ENCODE results near the gene PPP1R9A. TPM values are rescaled to one million over a fixed set of nuclear protein-coding genes. Genes with fewer than 3 reads are reported as not detected.

PPP1R9A gene
- polyA plus RNA-seq, 3 donors: not detected

DNA sequence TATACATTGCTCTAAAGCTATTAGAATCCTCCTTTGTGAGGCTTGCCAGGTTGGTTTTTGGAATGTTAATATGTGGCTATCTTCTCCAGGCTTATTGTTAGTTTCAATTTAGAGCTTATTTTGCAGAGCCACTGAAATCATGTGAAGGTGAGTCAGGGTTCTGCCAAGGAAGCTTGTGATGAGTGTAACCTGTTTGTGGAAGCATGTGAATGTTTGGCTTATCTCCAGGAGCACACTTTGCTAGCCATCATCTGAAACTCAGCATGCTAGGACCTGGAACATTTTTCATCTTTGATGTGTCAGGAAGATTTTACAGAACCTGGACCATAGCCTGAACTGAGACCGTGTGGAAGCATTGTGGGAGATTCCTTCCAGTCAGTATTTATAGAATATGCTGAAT lies 197.3 kb downstream of the PPP1R9A start:
- TF ChIP-seq, protein P1, sequence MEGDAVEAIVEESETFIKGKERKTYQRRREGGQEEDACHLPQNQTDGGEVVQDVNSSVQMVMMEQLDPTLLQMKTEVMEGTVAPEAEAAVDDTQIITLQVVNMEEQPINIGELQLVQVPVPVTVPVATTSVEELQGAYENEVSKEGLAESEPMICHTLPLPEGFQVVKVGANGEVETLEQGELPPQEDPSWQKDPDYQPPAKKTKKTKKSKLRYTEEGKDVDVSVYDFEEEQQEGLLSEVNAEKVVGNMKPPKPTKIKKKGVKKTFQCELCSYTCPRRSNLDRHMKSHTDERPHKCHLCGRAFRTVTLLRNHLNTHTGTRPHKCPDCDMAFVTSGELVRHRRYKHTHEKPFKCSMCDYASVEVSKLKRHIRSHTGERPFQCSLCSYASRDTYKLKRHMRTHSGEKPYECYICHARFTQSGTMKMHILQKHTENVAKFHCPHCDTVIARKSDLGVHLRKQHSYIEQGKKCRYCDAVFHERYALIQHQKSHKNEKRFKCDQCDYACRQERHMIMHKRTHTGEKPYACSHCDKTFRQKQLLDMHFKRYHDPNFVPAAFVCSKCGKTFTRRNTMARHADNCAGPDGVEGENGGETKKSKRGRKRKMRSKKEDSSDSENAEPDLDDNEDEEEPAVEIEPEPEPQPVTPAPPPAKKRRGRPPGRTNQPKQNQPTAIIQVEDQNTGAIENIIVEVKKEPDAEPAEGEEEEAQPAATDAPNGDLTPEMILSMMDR (IDR thresholded peaks at IDR 0.05): no peak
- Histone ChIP-seq H3K79me2 (ENCODE audit: insufficient read depth, low read length) (no peaks in the 10 kb centered on the region), H3K36me3 (replicated peaks in 1 of 2; ENCODE audit: control insufficient read depth in 1 of 2, insufficient read depth in 2 of 2, low read length in 2 of 2) (no peaks in the 10 kb centered on the region), H3K4me3 (replicated peaks in 1 of 3; ENCODE audit: low read depth in 2 of 3, low read length in 3 of 3) (no peak overlapping the region), H3K9ac (ENCODE audit: insufficient read depth, low read length, poor library complexity, severe bottlenecking) (no peak overlapping the region), H4K20me1 (ENCODE audit: insufficient read depth, low read length) (no peaks in the 10 kb centered on the region), H3K27ac (ENCODE audit: low read depth in 1 of 2, low read length in 2 of 2) (no peak overlapping the region), H3K4me2 (replicated peaks; ENCODE audit: extremely low read depth, low read length, poor library complexity, severe bottlenecking) (no peak overlapping the region), H3K4me1 (ENCODE audit: control insufficient read depth in 1 of 2, insufficient read depth in 2 of 2, low read length in 2 of 2) (no peaks in the 10 kb centered on the region), H3K27me3 (ENCODE audit: control insufficient read depth in 2 of 2, insufficient read depth in 2 of 2, low read length in 2 of 2) (no peaks in the 10 kb centered on the region), H3K9me3 (replicated peaks in 1 of 2; ENCODE audit: control insufficient read depth in 1 of 2, insufficient read depth in 1 of 2, low read length in 2 of 2) (no peaks in the 10 kb centered on the region), H2AFZ (ENCODE audit: insufficient read depth, low read depth, low read length, poor library complexity, severe bottlenecking) (no peak overlapping the region)
- no CpG with 5 or more reads among the region's 1 CpG for WGBS (ENCODE audit: insufficient coverage)
- no peak for DNase-seq
- no peak overlapping the region for H3K4me3 Mint-ChIP-seq
- peaks cover 0 to 8% (median 3%) of the 10 kb centered on the region in 7 donors for H3K9me3 Mint-ChIP-seq
- intact Hi-C loops (cut with micrococcal nuclease): no loop called here
- no peak overlapping the region for H3K27ac Mint-ChIP-seq
- peaks cover 0 to 2% (median 0%) of the 10 kb centered on the region in 3 donors for H3K27me3 Mint-ChIP-seq (ENCODE audit: low read depth in 3 of 3)
- H3K36me3 Mint-ChIP-seq: no peaks in the 10 kb centered on the region
- peaks cover 18% of the 10 kb centered on the region for H3K4me1 Mint-ChIP-seq

DNA sequence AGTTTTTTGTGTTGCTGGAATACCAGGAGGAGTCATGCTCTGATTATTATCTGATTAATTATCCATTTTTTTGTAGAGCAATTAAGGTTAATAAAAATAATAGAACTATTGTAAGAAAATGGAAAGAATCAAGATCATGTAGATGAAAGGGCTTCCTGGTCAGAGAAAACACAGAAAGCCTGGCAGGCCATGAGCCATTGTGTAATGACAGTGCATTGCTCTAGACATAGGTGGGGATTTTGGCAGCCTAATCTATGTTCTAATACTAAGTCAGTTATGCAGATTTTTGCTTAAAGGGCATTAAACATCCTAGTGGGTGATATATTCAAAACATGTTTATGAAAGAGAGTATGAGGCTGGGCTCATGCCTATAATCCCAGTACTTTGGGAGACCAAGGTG lies 198.2 kb downstream of the PPP1R9A start:
- no peaks in the 10 kb centered on the region for H3K36me3 Mint-ChIP-seq
- H3K36me3 ChIP-seq (replicated peaks in 1 of 2; ENCODE audit: control insufficient read depth in 1 of 2, insufficient read depth in 2 of 2, low read length in 2 of 2): no peaks in the 10 kb centered on the region

More for the DNA sequence above, 198.2 kb downstream of the PPP1R9A start:
- Mint-ChIP-seq H3K27ac (no peak overlapping the region), H3K9me3 (peaks cover 0 to 8% (median 3%) of the 10 kb centered on the region in 7 donors), H3K4me3 (no peak overlapping the region), H3K4me1 (peaks cover 18% of the 10 kb centered on the region), H3K27me3 (ENCODE audit: low read depth in 3 of 3) (peaks cover 0 to 2% (median 0%) of the 10 kb centered on the region in 3 donors)
- TF ChIP-seq, protein P1 (IDR thresholded peaks at IDR 0.05): no peak
- Histone ChIP-seq H4K20me1 (ENCODE audit: insufficient read depth, low read length) (no peaks in the 10 kb centered on the region), H3K9me3 (replicated peaks in 1 of 2; ENCODE audit: control insufficient read depth in 1 of 2, insufficient read depth in 1 of 2, low read length in 2 of 2) (no peaks in the 10 kb centered on the region), H3K4me1 (ENCODE audit: control insufficient read depth in 1 of 2, insufficient read depth in 2 of 2, low read length in 2 of 2) (no peaks in the 10 kb centered on the region), H3K27ac (ENCODE audit: low read depth in 1 of 2, low read length in 2 of 2) (no peak overlapping the region), H3K79me2 (ENCODE audit: insufficient read depth, low read length) (no peaks in the 10 kb centered on the region), H3K4me3 (replicated peaks in 1 of 3; ENCODE audit: low read depth in 2 of 3, low read length in 3 of 3) (no peak overlapping the region), H3K27me3 (ENCODE audit: control insufficient read depth in 2 of 2, insufficient read depth in 2 of 2, low read length in 2 of 2) (no peaks in the 10 kb centered on the region), H3K9ac (ENCODE audit: insufficient read depth, low read length, poor library complexity, severe bottlenecking) (no peak overlapping the region), H2AFZ (ENCODE audit: insufficient read depth, low read depth, low read length, poor library complexity, severe bottlenecking) (no peak overlapping the region), H3K4me2 (replicated peaks; ENCODE audit: extremely low read depth, low read length, poor library complexity, severe bottlenecking) (no peak overlapping the region)
- intact Hi-C loops (cut with micrococcal nuclease): no loop called here
- no peak for DNase-seq
